Neuronal stem cell (in vitro differentiated cells): ENCODE data around the gene PLXDC2.

Experiments used
- DNase-seq: peaks from one replicate; pipeline ENCODE4 v3.0.0-alpha.2; 2013; ENCODE audit warnings: low spot score
- H2AFZ ChIP-seq: one replicate; pipeline ENCODE4 v1.6.1; 2013; ENCODE audit warnings: mild to moderate bottlenecking, low read length, inconsistent platforms
- H2AK5ac ChIP-seq: 2 replicates; pipeline ENCODE4 v1.6.1; 2013; ENCODE audit warnings: low read depth, mild to moderate bottlenecking, inconsistent platforms, low read length, moderate library complexity, mixed read lengths
- H2BK120ac ChIP-seq: 2 replicates; pipeline ENCODE4 v1.6.1; 2013; ENCODE audit warnings: low read depth, mild to moderate bottlenecking, inconsistent platforms, low read length, moderate library complexity, mixed read lengths
- H2BK12ac ChIP-seq: one replicate; pipeline ENCODE4 v1.6.1; 2013; ENCODE audit warnings: low read length, inconsistent platforms
- H2BK15ac ChIP-seq: 2 replicates; pipeline ENCODE4 v1.6.1; 2013; ENCODE audit warnings: mild to moderate bottlenecking, low read length, inconsistent platforms, mixed read lengths
- H2BK5ac ChIP-seq: one replicate; pipeline ENCODE4 v1.6.1; 2013; ENCODE audit warnings: inconsistent platforms, mild to moderate bottlenecking, low read length, moderate library complexity
- H3K14ac ChIP-seq: one replicate; pipeline ENCODE4 v1.6.1; 2013; ENCODE audit warnings: low read length, inconsistent platforms
- H3K18ac ChIP-seq: 2 replicates; pipeline ENCODE4 v1.6.1; 2013; ENCODE audit warnings: low read length, inconsistent platforms
- H3K23ac ChIP-seq: 2 replicates; pipeline ENCODE4 v1.6.1; 2013; ENCODE audit warnings: low read depth, mild to moderate bottlenecking, mixed read lengths, low read length, inconsistent platforms; ENCODE audit not compliant: poor library complexity
- H3K27ac ChIP-seq: replicated peaks from 3 replicates; pipeline ENCODE4 v1.5.1; 2013; ENCODE audit warnings: low read length, inconsistent platforms
- H3K27me3 ChIP-seq, 3 experiments: 2 replicates each; pipeline ENCODE4 v1.6.1; 2013; ENCODE audit warnings: low read length in 3 of 3, mild to moderate bottlenecking in 2 of 3, inconsistent platforms in 1 of 3, low read depth in 1 of 3, mixed read lengths in 1 of 3, moderate library complexity in 1 of 3; ENCODE audit not compliant: control insufficient read depth in 3 of 3, insufficient read depth in 3 of 3
- H3K36me3 ChIP-seq, 2 donors: replicated peaks in 1 of 2; 2 replicates each; pipeline ENCODE4 v1.6.1; 2013; ENCODE audit warnings: low read length in 2 of 2; ENCODE audit not compliant: control insufficient read depth in 2 of 2, insufficient read depth in 2 of 2
- H3K4ac ChIP-seq: 2 replicates; pipeline ENCODE4 v1.6.1; 2013; ENCODE audit warnings: inconsistent platforms, mild to moderate bottlenecking, low read length, moderate library complexity
- H3K4me1 ChIP-seq, 2 donors: 1 replicate in 1 of 2; 2 replicates in 1 of 2; pipeline ENCODE4 v1.6.1; 2013; ENCODE audit warnings: low read length in 2 of 2, low read depth in 1 of 2; ENCODE audit not compliant: control insufficient read depth in 2 of 2, insufficient read depth in 1 of 2
- H3K4me2 ChIP-seq: one replicate; pipeline ENCODE4 v1.6.1; 2013; ENCODE audit warnings: mild to moderate bottlenecking, low read length, inconsistent platforms; ENCODE audit not compliant: insufficient read depth, poor library complexity, severe bottlenecking
- H3K4me3 ChIP-seq, 2 donors: 2 replicates each; pipeline ENCODE4 v1.5.1; 2013; ENCODE audit warnings: low read length in 2 of 2, mild to moderate bottlenecking in 2 of 2, inconsistent platforms in 1 of 2, moderate library complexity in 1 of 2
- H3K79me1 ChIP-seq: one replicate; pipeline ENCODE4 v1.6.1; 2013; ENCODE audit warnings: low read depth, mild to moderate bottlenecking, inconsistent platforms, low read length, moderate library complexity
- H3K9ac ChIP-seq: one replicate; pipeline ENCODE4 v1.6.1; 2013; ENCODE audit warnings: mild to moderate bottlenecking, low read depth, low read length, inconsistent platforms; ENCODE audit not compliant: poor library complexity
- H3K9me3 ChIP-seq, 2 donors: replicated peaks in 1 of 2; 2 replicates each; pipeline versions ENCODE3 to v1.6.1; 2013; ENCODE audit warnings: low read length in 2 of 2, mild to moderate bottlenecking in 2 of 2, inconsistent platforms in 1 of 2, low read depth in 1 of 2, mixed read lengths in 1 of 2, moderate library complexity in 1 of 2; ENCODE audit not compliant: control insufficient read depth in 2 of 2, insufficient read depth in 1 of 2
- H4K8ac ChIP-seq: one replicate; pipeline ENCODE4 v1.6.1; 2013; ENCODE audit warnings: low read depth, mild to moderate bottlenecking, inconsistent platforms, low read length, moderate library complexity
- H4K91ac ChIP-seq: one replicate; pipeline ENCODE4 v1.6.1; 2013; ENCODE audit warnings: low read length, low read depth, mild to moderate bottlenecking, inconsistent platforms; ENCODE audit not compliant: poor library complexity
- WGBS, 2 donors: extraction: QIAGEN DNeasy Blood & Tissue Kit; methylation state at CpG; one replicate each; pipeline ENCODE4 v1.1.7; 2013; ENCODE audit warnings: missing lambda C conversion rate in 2 of 2, mixed read lengths in 1 of 2; ENCODE audit not compliant: insufficient read length in 2 of 2, insufficient replicate concordance in 1 of 2; ENCODE audit errors: extremely low coverage in 2 of 2; 5-methylcytosine and 5-hydroxymethylcytosine counted together

The PLXDC2 gene

DNA sequence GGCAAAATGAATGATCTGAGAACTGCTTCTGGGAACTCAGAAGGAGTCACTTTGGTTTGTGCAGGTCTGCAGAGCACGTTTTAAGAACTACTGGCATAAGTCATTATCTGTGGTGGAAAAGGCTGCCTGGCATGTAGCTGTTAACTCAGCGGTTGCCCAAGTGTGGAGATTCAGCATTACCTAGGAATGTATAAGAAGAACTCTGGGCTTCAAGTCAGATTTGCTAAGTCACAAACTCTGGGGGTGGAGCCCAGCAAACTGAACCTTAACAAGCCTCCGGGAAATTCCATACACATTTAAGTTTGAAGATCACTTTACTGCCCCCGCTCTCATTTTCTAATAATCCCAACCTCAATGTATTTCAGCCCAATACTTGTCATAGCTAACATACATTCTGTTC is 31.1 kb downstream of the PLXDC2 start:
- no peak for DNase-seq
- Histone ChIP-seq H3K23ac (no peak overlapping the region), H3K14ac (no peak overlapping the region), H3K36me3 (no peaks in the 10 kb centered on the region), H3K9ac (no peak overlapping the region), H4K8ac (no peak overlapping the region), H3K18ac (no peak overlapping the region), H3K4ac (no peak overlapping the region), H3K27ac (no peak overlapping the region), H2BK15ac (no peak overlapping the region), H2BK12ac (no peak overlapping the region), H2AFZ (no peak overlapping the region), H3K9me3 (no peaks in the 10 kb centered on the region), H2BK5ac (no peak overlapping the region), H3K4me2 (no peak overlapping the region), H4K91ac (no peak overlapping the region), H2BK120ac (no peak overlapping the region), H3K27me3 (no peaks in the 10 kb centered on the region), H2AK5ac (no peak overlapping the region), H3K4me3 (no peak overlapping the region), H3K4me1 (peaks cover 6 to 12% of the 10 kb centered on the region in 2 donors), H3K79me1 (no peaks in the 10 kb centered on the region)
- no CpG with 5 or more reads among the region's 4 CpGs for whole genome bisulfite sequencing, 2 donors

DNA sequence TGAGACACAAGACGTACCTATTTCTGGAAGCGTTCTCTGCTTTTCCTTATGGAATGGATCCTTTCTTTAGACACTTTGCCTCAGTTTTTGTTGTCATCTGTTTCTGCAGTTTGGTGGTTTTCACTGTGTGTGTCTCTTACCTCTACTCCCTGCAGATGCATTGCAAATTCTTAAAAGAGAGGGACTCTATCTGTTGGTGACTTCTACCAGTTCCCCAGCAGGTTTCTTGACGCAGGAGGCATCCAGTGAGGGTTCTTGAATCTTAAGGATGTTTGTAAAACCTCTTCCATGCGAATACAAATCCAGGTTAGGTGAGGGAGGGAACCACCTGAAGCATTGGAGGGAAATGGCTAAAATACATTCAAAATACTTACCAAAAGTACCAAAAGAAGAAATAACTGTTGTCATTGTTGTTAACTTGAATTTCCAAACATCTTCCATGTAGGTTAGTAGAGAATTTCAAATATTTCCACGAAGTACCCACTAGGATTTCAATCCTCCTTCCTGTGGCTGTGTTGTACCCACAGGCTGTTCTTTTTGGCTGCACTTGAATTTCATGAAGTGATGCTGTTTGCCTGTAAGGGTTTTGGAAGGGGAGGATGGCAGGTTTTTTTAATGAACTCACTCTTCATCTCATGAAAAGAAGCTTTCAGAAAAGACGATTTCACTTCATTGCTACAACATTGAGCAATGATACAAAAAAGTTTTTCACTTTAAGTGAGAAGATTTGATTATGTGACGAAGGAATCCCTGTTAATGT is 32.2 kb downstream of the PLXDC2 start:
- no peak overlapping the region for H4K8ac ChIP-seq
- no peak overlapping the region for H4K91ac ChIP-seq
- no peaks in the 10 kb centered on the region for H3K36me3 ChIP-seq
- H3K18ac ChIP-seq, result no peak overlapping the region
- no peak overlapping the region for H3K4me2 ChIP-seq
- no peak overlapping the region for H3K4me3 ChIP-seq
- H3K4ac ChIP-seq, result no peak overlapping the region
- H3K23ac ChIP-seq, result no peak overlapping the region
- H2BK15ac ChIP-seq, result no peak overlapping the region
- no peak overlapping the region for H2AK5ac ChIP-seq
- H3K9ac ChIP-seq, result no peak overlapping the region
- H2BK12ac ChIP-seq, result no peak overlapping the region
- no peaks in the 10 kb centered on the region for H3K79me1 ChIP-seq
- H2BK120ac ChIP-seq, result no peak overlapping the region
- H3K9me3 ChIP-seq, result no peaks in the 10 kb centered on the region
- H3K14ac ChIP-seq, result no peak overlapping the region
- H3K4me1 ChIP-seq, result peaks cover 6 to 12% of the 10 kb centered on the region in 2 donors
- no peak overlapping the region for H2BK5ac ChIP-seq
- no peak overlapping the region for H3K27ac ChIP-seq
- H2AFZ ChIP-seq, result no peak overlapping the region
- no peaks in the 10 kb centered on the region for H3K27me3 ChIP-seq
- DNase-seq, result no peak
- WGBS, 2 donors, result no CpG with 5 or more reads among the region's 7 CpGs

GRCh38 chr10:19853831-19854230 is 37.6 kb downstream of the PLXDC2 start:
- Histone ChIP-seq H3K4me3 (no peak overlapping the region), H3K9ac (no peak overlapping the region), H2BK5ac (no peak overlapping the region), H2AFZ (no peak overlapping the region), H3K4me1 (peaks cover 0 to 1% of the 10 kb centered on the region in 2 donors), H3K36me3 (no peaks in the 10 kb centered on the region), H3K27ac (no peak overlapping the region), H3K4ac (no peak overlapping the region), H2BK12ac (no peak overlapping the region), H3K9me3 (no peaks in the 10 kb centered on the region), H3K23ac (no peak overlapping the region), H2BK120ac (no peak overlapping the region), H4K91ac (no peak overlapping the region), H3K27me3 (no peaks in the 10 kb centered on the region), H3K4me2 (no peak overlapping the region), H3K14ac (no peak overlapping the region), H2BK15ac (no peak overlapping the region), H3K79me1 (no peaks in the 10 kb centered on the region), H2AK5ac (no peak overlapping the region), H3K18ac (no peak overlapping the region), H4K8ac (no peak overlapping the region)
- no peak for DNase-seq
- no CpG with 5 or more reads among the region's 5 CpGs for WGBS, 2 donors

- Histone ChIP-seq H2AK5ac (no peak overlapping the region), H3K9ac (no peak overlapping the region), H2BK5ac (no peak overlapping the region), H3K4me1 (peaks cover 2 to 3% of the 10 kb centered on the region in 2 donors), H2BK12ac (no peak overlapping the region), H2AFZ (no peak overlapping the region), H3K14ac (no peak overlapping the region), H4K8ac (no peak overlapping the region), H3K27ac (no peak overlapping the region), H3K4me2 (no peak overlapping the region), H3K23ac (no peak overlapping the region), H3K4me3 (no peak overlapping the region), H3K9me3 (no peaks in the 10 kb centered on the region), H2BK15ac (no peak overlapping the region), H4K91ac (no peak overlapping the region), H2BK120ac (no peak overlapping the region), H3K36me3 (no peaks in the 10 kb centered on the region), H3K79me1 (no peaks in the 10 kb centered on the region), H3K4ac (no peak overlapping the region), H3K18ac (no peak overlapping the region), H3K27me3 (no peaks in the 10 kb centered on the region)
- WGBS, 2 donors, result no CpG with 5 or more reads among the region's 3 CpGs
- DNase-seq, result no peak
Measured at GRCh38 chr10:19857876-19858275, 41.6 kb downstream of the PLXDC2 start.
